HG02884 (cell line): ENCODE data around the gene SPPL3.
"Not testable (repeated sequence)": the region's sequence is repeated elsewhere in the genome, so short reads cannot be mapped to it uniquely, and the experiment has no call there.

Experiments
- ATAC-seq: cut with Tn5 transposase; IDR thresholded peaks from one replicate; pipeline ENCODE4 v1.9.1; 2021; ENCODE audit warnings: mild to moderate bottlenecking, moderate library complexity; ENCODE audit not compliant: unreplicated experiment

SPPL3 gene

GRCh38 chr12:120845696-120846095 lies 58.5 kb downstream of the SPPL3 start:
- ATAC-seq = no peak

- no peak for ATAC-seq
Observed at GRCh38 chr12:120844768-120845449, 59.2 kb downstream of the SPPL3 start.

GRCh38 chr12:120844297-120844696 lies 59.9 kb downstream of the SPPL3 start:
- ATAC-seq = no peak

- no peak for ATAC-seq
Observed at GRCh38 chr12:120843472-120843871, 60.7 kb downstream of the SPPL3 start.

- no peak for ATAC-seq
Observed at GRCh38 chr12:120842595-120842994, 61.6 kb downstream of the SPPL3 start.

- ATAC-seq = no peak
Observed at GRCh38 chr12:120841525-120841924, 62.6 kb downstream of the SPPL3 start.

GRCh38 chr12:120839503-120839902 lies 64.7 kb downstream of the SPPL3 start:
- ATAC-seq = no peak

GRCh38 chr12:120838629-120839383 lies 65.4 kb downstream of the SPPL3 start:
- ATAC-seq = not testable (repeated sequence)

GRCh38 chr12:120836114-120836684 lies 68.0 kb downstream of the SPPL3 start:
- ATAC-seq = no peak

GRCh38 chr12:120835657-120836056 lies 68.5 kb downstream of the SPPL3 start:
- ATAC-seq = no peak

GRCh38 chr12:120835304-120835612 lies 68.9 kb downstream of the SPPL3 start:
- no peak for ATAC-seq

GRCh38 chr12:120834489-120835303 lies 69.5 kb downstream of the SPPL3 start:
- no peak for ATAC-seq

- no peak for ATAC-seq
Observed at GRCh38 chr12:120833849-120834248, 70.3 kb downstream of the SPPL3 start.

GRCh38 chr12:120832737-120833136 lies 71.4 kb downstream of the SPPL3 start:
- ATAC-seq = no peak

GRCh38 chr12:120831648-120832267 lies 72.4 kb downstream of the SPPL3 start:
- no peak for ATAC-seq

- ATAC-seq = no peak
Observed at GRCh38 chr12:120830966-120831365, 73.2 kb downstream of the SPPL3 start.

GRCh38 chr12:120830052-120830940 lies 73.9 kb downstream of the SPPL3 start:
- ATAC-seq = no peak

GRCh38 chr12:120826335-120826734 lies 77.8 kb downstream of the SPPL3 start:
- no peak for ATAC-seq

- no peak for ATAC-seq
Observed at GRCh38 chr12:120825337-120825736, 78.8 kb downstream of the SPPL3 start.
